GM18505 (cell line): ENCODE results near the gene PPP1R13L.

Source experiments
- ATAC-seq: cut with Tn5 transposase; IDR thresholded peaks from one replicate; pipeline ENCODE4 v1.9.1; 2021; ENCODE audit not compliant: unreplicated experiment
- POLR2A ChIP-seq: IDR thresholded peaks from 4 replicates; pipeline ENCODE4 v1.6.1; 2011; ENCODE audit warnings: borderline replicate concordance; ENCODE audit not compliant: insufficient read depth, insufficient read length; ENCODE audit errors: extremely low read depth

PPP1R13L gene

GRCh38 chr19:45382426-45382825 lies 22.4 kb downstream of the PPP1R13L start:
- ATAC-seq: no peak
- no peak for TF ChIP-seq POLR2A

- no peak for ATAC-seq
- no peak for TF ChIP-seq POLR2A
These were observed 24.8 kb downstream of the PPP1R13L start for GRCh38 chr19:45380107-45380506.

DNA sequence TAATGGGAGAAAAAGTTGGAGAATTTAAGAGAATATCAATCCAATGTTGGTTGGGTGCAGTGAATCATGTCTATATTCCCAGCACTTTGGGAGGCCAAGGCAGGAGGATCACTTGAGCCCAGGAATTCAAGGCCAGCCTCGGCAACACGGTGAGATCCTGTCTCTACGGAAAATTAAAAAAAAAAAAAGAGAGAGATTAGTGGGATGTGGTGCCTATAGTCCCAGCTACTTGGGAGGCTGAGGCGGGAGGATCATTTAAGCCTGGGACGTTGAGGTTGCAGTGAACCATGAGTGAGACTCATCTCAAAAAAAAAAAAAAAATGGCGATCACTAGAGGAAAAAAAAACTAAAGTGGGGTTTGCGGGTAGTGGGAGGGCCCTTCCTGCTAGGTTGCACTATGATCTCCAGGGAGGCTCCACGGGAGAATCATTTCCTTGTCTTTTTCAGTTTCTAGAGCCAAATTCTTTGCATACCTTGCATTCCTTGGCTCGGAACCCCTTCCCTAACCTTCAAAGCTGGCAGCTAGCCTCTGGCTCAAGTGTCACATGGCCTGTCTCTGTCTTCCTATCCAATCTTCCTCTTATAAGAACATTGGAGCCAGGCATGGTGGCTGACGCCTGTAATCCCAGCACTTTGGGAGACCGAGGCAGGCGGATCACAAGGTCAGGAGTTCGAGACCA lies 28.7 kb downstream of the PPP1R13L start:
- ATAC-seq: no peak
- no peak for TF ChIP-seq POLR2A

- TF ChIP-seq POLR2A: peak; percentile 66
- peak; percentile 92 for ATAC-seq
These were observed 34.3 kb downstream of the PPP1R13L start, which contains the start of gene ERCC2 for GRCh38 chr19:45370410-45371204. Gene ERCC2, minus strand, starts transcription at chr19:45370573. Its CDS starts 33 bp downstream, at chr19:45370540.

DNA sequence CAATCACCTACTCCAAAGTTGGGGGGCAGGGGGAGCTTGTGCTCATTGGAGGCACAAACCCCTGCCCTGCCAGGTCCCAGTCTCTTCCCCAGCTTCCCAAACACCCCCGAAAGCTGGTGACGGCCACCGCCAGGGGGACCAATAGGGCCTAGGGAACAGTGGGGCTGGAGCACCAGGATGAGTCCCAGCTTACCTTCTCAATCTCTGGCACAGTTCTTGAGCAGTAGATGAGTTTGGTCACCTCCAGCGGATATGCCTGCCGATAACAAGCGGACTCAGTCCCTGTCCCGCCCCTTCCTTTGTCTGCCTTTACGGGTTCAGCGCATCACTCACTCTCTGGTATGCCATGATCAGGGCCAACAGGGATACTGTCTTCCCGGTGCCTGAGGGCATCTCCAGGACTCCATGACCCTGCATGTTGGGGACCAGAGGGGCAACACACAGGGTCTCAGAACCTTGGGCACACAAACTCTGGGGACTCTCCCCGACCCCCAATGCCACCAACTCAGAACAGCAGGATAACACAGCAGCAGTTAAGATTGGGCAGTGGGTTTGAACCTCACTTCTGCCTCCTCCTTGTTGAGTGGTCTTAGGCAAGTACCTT lies 36.0 kb downstream of the PPP1R13L start:
- no peak for TF ChIP-seq POLR2A
- no peak for ATAC-seq

DNA sequence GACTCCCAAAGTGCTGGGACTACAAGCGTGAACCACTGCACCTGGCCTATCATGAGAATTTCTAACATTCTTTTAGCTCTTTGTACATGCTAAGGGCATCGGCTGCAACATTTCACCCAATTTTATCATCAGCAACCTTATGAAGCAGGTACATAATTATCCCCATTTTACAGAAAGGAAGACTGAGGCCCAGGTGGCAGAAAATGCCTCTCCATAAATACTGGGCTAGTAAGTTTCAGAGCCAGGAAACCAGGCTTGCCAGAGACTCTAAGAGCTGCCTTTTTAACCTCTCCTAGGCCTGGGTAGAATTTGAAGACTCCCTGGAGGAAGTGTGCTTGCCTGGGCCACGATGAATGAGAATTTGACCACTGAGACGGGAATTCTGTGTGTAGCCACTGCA lies 36.7 kb downstream of the PPP1R13L start:
- no peak for ATAC-seq
- TF ChIP-seq POLR2A: no peak

DNA sequence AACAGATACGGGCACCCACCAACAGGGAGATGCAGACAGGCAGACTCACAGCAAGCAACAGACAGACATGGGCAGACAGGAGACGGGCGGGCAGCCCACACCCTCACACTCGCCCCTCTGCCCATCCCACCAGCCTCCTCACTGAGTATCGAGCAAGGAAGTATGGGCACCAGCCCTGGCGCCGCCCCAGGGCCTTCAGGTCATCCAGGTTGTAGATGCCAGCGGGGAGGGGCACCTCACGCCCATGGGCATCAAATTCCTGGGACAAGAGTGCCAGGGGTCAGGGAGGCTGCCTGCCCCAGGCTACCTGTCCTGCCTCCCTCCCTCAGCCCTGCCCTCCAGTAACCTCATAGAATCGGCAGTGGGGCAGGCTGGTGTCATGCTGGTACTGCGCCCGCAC lies 40.2 kb downstream of the PPP1R13L start:
- no peak for TF ChIP-seq POLR2A
- ATAC-seq: no peak

DNA sequence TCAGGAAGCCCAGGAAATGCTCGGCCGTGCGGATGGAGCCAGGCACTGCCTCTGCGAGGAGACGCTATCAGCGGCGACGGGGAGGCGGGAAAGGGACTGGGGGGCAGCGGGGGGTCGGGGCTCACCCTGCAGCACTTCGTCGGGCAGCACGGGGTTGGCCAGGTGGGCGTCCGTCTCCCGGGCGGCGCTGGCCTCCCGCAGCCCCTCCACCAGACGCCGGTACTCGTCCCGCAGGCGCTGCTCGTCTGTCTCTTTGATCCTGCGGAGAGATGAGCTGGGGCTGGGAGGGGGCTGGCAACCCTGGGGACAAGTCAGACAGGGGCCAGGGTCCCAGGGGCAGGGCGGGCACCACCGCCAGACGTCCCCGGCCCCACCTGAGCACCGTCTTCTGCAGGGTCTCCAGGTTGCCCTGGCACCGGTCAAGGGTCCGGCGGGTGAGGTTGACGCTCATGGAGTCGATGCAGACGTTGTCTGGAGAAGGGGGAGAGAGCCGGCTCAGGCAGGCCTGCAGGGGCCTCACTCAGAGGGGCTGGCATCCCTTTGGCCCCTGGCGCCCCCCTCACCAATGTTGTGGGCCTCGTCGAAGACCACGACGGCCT lies 40.9 kb downstream of the PPP1R13L start:
- TF ChIP-seq POLR2A: no peak
- no peak for ATAC-seq

DNA sequence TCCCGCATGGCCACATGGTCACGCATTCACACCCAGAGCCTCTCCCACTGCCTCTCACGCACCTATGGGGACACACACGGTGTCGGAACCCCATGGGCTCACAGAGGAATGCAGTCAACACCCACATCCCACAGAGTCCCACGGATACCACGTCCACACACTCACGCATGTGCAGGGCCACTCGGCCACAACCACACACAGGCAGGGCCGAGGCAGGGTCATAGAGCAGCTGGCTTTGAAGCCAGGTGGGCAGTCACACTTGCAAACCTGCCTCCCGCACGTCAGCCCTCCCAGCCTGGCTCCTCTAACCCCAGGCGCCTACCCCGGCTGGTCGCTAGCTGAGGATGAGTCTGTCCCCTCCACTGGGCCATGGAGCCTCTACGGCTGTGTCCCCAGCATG lies 42.6 kb downstream of the PPP1R13L start:
- TF ChIP-seq POLR2A: no peak
- ATAC-seq: no peak

GRCh38 chr19:45361608-45362007 lies 43.3 kb downstream of the PPP1R13L start:
- ATAC-seq: no peak
- TF ChIP-seq POLR2A: no peak

DNA sequence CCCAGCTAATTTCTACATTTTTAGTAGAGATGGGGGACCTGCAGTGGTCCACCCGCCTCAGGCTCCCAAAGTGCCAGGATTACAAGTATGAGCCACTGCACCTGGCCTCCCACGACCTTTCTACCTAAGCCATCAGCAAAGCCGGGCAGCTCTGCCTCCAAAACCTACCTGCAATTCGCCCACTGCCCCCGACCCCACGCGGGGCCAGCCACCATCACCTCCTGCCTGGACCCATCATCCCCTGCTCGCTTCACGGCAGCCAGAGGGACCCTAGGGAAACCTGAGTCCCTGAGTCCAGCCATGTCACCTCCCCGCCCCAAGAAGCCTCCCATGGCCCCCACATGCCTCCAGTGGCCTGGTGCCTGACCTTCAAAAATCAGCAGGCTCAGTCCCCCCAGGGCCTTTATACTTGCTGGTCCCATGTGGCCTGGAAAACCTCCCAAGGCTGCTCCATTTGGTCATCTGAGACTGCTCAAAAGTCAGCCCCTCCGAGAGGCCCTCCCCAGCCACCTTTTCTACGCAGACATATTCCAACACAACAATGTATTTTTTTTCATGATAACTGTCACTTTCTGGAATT lies 46.6 kb downstream of the PPP1R13L start:
- no peak for TF ChIP-seq POLR2A
- no peak for ATAC-seq

GRCh38 chr19:45357445-45357783 lies 47.5 kb downstream of the PPP1R13L start:
- no peak for ATAC-seq
- no peak for TF ChIP-seq POLR2A

GRCh38 chr19:45356760-45357444 lies 48.0 kb downstream of the PPP1R13L start:
- TF ChIP-seq POLR2A: no peak
- ATAC-seq: no peak

DNA sequence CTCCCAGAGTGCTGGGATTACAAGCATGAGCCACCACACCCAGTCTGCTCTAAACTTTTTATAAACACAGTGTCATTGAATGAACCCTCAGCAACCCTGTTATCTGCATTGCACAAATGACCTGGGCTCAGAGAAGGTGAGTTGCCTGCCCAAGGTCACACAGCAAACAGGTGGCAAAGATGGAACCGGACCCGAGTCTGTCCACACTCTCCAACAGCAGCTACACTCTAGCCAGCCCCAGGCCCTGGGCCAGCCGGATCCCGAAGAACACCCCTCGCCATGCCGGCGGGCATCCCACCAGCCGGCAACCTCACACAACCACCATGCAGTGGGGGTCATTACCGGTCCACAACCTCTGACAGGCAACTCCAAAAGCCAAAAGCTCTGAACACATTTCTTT lies 49.0 kb downstream of the PPP1R13L start:
- no peak for TF ChIP-seq POLR2A
- ATAC-seq: no peak

DNA sequence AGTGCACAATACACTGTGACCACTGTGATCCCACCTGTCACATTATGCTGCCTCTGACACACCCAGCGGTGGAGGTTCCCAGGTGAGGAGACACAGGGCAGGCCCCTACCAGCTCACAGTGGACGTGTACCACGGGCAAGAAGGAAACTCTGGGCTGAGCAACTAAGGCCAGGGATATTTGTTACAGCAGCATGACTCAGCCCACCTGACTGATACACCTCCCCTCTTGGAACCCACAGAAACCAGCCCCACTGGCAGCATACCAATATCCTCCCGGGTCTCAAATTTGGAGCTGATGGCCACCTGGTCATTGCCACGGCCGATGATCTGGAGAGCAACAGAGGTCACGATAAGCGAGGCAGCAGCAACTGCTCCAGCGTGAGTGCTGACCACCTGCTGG lies 49.5 kb downstream of the PPP1R13L start:
- TF ChIP-seq POLR2A: no peak
- no peak for ATAC-seq
